Measurements from ENCODE around the gene MACIR. TPM values are rescaled to one million over a fixed set of nuclear protein-coding genes. Genes with fewer than 3 reads are reported as not detected.

Gene MACIR
- total RNA-seq, 1 donor from 2014 or later = 5.5 TPM

DNA sequence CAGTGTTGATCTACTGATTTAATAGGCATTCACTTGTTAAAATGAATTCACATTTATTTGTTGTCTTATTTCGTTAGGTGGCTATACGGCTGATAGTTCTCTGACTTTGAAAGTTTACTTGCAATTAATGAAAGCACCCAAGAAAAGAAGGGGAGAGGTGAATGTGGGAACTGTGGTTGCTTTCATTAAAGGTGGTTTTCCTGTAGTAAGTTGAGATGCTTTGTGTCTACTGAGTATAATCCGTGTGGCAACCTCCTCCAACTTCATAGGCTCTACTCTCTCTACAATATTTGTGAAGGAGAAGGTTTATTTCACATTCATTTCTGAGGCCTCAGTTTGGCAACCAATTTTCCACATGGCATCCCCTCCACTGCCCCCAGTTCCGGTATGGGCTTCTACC is 12.8 kb upstream of the MACIR start:
- TF ChIP-seq CTCF (IDR thresholded peaks at IDR 0.05; ENCODE audit: borderline replicate concordance) = no peak
- no peak overlapping the region for H3K4me3 ChIP-seq
- H3K4me1 ChIP-seq = no peaks in the 10 kb centered on the region
- intact Hi-C loops (cut with micrococcal nuclease) = no loop called here
- no peaks in the 10 kb centered on the region for H3K9me3 ChIP-seq (replicated peaks)
- H3K27ac ChIP-seq (replicated peaks) = no peak overlapping the region
- DNase-seq = no peak
- H3K36me3 ChIP-seq = no peaks in the 10 kb centered on the region
- peaks cover 12% of the 10 kb centered on the region for H3K27me3 ChIP-seq (ENCODE audit: low read depth)

GRCh38 chr5:103247118-103247517 is 11.4 kb upstream of the MACIR start:
- H3K4me3 ChIP-seq = no peak overlapping the region
- H3K27ac ChIP-seq (replicated peaks) = no peak overlapping the region
- no peak for DNase-seq
- intact Hi-C loops (cut with micrococcal nuclease) = no loop called here
- H3K4me1 ChIP-seq = no peaks in the 10 kb centered on the region
- H3K9me3 ChIP-seq (replicated peaks) = no peaks in the 10 kb centered on the region
- TF ChIP-seq CTCF (IDR thresholded peaks at IDR 0.05; ENCODE audit: borderline replicate concordance) = no peak
- H3K36me3 ChIP-seq = no peaks in the 10 kb centered on the region
- peaks cover 12% of the 10 kb centered on the region for H3K27me3 ChIP-seq (ENCODE audit: low read depth)

- Histone ChIP-seq H3K27me3 (ENCODE audit: low read depth) (peaks cover 4% of the 10 kb centered on the region), H3K27ac (replicated peaks) (no peak overlapping the region), H3K9me3 (replicated peaks) (no peaks in the 10 kb centered on the region), H3K36me3 (no peaks in the 10 kb centered on the region), H3K4me3 (no peak overlapping the region), H3K4me1 (no peaks in the 10 kb centered on the region)
- intact Hi-C loops (cut with micrococcal nuclease) = no loop called here
- DNase-seq = no peak
- no peak for TF ChIP-seq CTCF (IDR thresholded peaks at IDR 0.05; ENCODE audit: borderline replicate concordance)
Measured at GRCh38 chr5:103249068-103249467, 9.5 kb upstream of the MACIR start.

- no peaks in the 10 kb centered on the region for H3K27me3 ChIP-seq (ENCODE audit: low read depth)
- H3K4me1 ChIP-seq = peaks cover 19% of the 10 kb centered on the region
- intact Hi-C loops (cut with micrococcal nuclease) = no loop called here
- no peaks in the 10 kb centered on the region for H3K36me3 ChIP-seq
- no peak overlapping the region for H3K27ac ChIP-seq (replicated peaks)
- H3K9me3 ChIP-seq (replicated peaks) = no peaks in the 10 kb centered on the region
- TF ChIP-seq CTCF (IDR thresholded peaks at IDR 0.05; ENCODE audit: borderline replicate concordance) = no peak
- H3K4me3 ChIP-seq = no peak overlapping the region
- DNase-seq = no peak
Measured at GRCh38 chr5:103254921-103255320, 3.6 kb upstream of the MACIR start.

- Histone ChIP-seq H3K27ac (replicated peaks) (no peak overlapping the region), H3K27me3 (ENCODE audit: low read depth) (no peaks in the 10 kb centered on the region), H3K4me3 (no peak overlapping the region), H3K36me3 (no peaks in the 10 kb centered on the region), H3K4me1 (peaks cover 27% of the 10 kb centered on the region), H3K9me3 (replicated peaks) (no peaks in the 10 kb centered on the region)
- DNase-seq = no peak
- intact Hi-C loops (cut with micrococcal nuclease) = no loop called here
- TF ChIP-seq CTCF (IDR thresholded peaks at IDR 0.05; ENCODE audit: borderline replicate concordance) = no peak
Measured at GRCh38 chr5:103255691-103256090, 2.9 kb upstream of the MACIR start.

DNA sequence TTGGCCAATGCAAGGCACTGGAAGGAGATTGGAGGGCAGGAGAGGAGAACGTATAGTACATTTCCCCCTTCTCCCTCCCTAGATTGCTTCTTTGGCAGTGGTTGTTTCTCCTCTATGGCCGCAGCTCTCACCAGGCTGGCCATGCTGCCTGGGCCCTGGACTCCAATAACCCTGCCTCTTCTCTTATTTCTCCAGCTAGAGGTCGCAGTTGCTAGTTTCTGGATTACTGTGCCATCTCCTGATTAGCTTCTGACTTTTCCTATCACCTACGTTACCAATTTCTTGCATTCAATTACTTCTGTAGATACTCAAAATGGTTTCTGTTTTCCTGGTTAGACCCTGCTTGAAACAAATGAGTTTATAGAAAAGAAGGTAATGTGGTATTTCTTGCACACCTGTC is 2.4 kb upstream of the MACIR start:
- DNase-seq = no peak

More for the DNA sequence above, 2.4 kb upstream of the MACIR start:
- peak; percentile 49 for TF ChIP-seq CTCF (IDR thresholded peaks at IDR 0.05; ENCODE audit: borderline replicate concordance)
- no peaks in the 10 kb centered on the region for H3K27me3 ChIP-seq (ENCODE audit: low read depth)
- no peak overlapping the region for H3K4me3 ChIP-seq
- no peak overlapping the region for H3K27ac ChIP-seq (replicated peaks)
- H3K9me3 ChIP-seq (replicated peaks) = no peaks in the 10 kb centered on the region
- no peaks in the 10 kb centered on the region for H3K36me3 ChIP-seq
- peaks cover 32% of the 10 kb centered on the region for H3K4me1 ChIP-seq
- intact Hi-C loops (cut with micrococcal nuclease) = no loop called here
